RPMI7951 (cell line): Measurements from ENCODE around the gene IL18RAP. TPM values are rescaled to one million over a fixed set of nuclear protein-coding genes. Genes with fewer than 3 reads are reported as not detected.

Source experiments
- DNase-seq: peaks from one replicate; pipeline ENCODE4 v3.0.0-alpha.2; 2012; ENCODE audit warnings: low read depth
- total RNA-seq: library from RNA; depleted of rRNA; stranded (reverse); fragments of >200 nt; shearing (Covaris generic); gene quantifications from 2 replicates; pipeline ENCODE4 v1.2.3, GENCODE V29; 2014; rRNA removed

Gene IL18RAP
- total RNA-seq = not detected in 2 replicates

GRCh38 chr2:102422910-102423309 is at the start of gene IL18RAP:
TSS of gene IL18RAP (plus strand) at chr2:102423160. CDS start at chr2:102423278, 118 bp downstream.
- no peak for DNase-seq

GRCh38 chr2:102376052-102376591 is 46.8 kb upstream of the IL18RAP start:
- DNase-seq = no peak

- no peak for DNase-seq
Measured at GRCh38 chr2:102383722-102384121, 39.2 kb upstream of the IL18RAP start.

- no peak for DNase-seq
Measured at GRCh38 chr2:102385522-102385921, 37.4 kb upstream of the IL18RAP start.

- DNase-seq = no peak
Measured at GRCh38 chr2:102386004-102386403, 37.0 kb upstream of the IL18RAP start.

GRCh38 chr2:102386867-102387541 is 36.0 kb upstream of the IL18RAP start:
- DNase-seq = no peak

- DNase-seq = no peak
Measured at GRCh38 chr2:102387763-102388546, 35.0 kb upstream of the IL18RAP start.

GRCh38 chr2:102391565-102391964 is 31.4 kb upstream of the IL18RAP start:
- DNase-seq = no peak

GRCh38 chr2:102392096-102392495 is 30.9 kb upstream of the IL18RAP start:
- DNase-seq = no peak

GRCh38 chr2:102392942-102393341 is 30.0 kb upstream of the IL18RAP start:
- DNase-seq = no peak

GRCh38 chr2:102396012-102396411 is 26.9 kb upstream of the IL18RAP start:
- DNase-seq = no peak

GRCh38 chr2:102397209-102397608 is 25.8 kb upstream of the IL18RAP start:
- no peak for DNase-seq

GRCh38 chr2:102399499-102400141 is 23.3 kb upstream of the IL18RAP start:
- DNase-seq = no peak

- no peak for DNase-seq
Measured at GRCh38 chr2:102401456-102401855, 21.5 kb upstream of the IL18RAP start.

- no peak for DNase-seq
Measured at GRCh38 chr2:102401865-102402264, 21.1 kb upstream of the IL18RAP start.

- DNase-seq = no peak
Measured at GRCh38 chr2:102410952-102411351, 12.0 kb upstream of the IL18RAP start.

- no peak for DNase-seq
Measured at GRCh38 chr2:102412199-102412598, 10.8 kb upstream of the IL18RAP start.

- no peak for DNase-seq
Measured at GRCh38 chr2:102417946-102418345, 5.0 kb upstream of the IL18RAP start.

GRCh38 chr2:102418421-102418961 is 4.5 kb upstream of the IL18RAP start:
- DNase-seq = no peak

GRCh38 chr2:102420290-102420689 is 2.7 kb upstream of the IL18RAP start:
- no peak for DNase-seq

- DNase-seq = no peak
Measured at GRCh38 chr2:102421890-102422759, 835 bp upstream of the IL18RAP start.
